K562 (cell line): ENCODE measurements around the gene NR2F6. TPM values are rescaled to one million over a fixed set of nuclear protein-coding genes. Genes with fewer than 3 reads are reported as not detected.

Experiments used
- CCAR2 ChIP-seq: fragments of 200-400 bp; formaldehyde crosslinking; IDR thresholded peaks from 2 replicates; pipeline ENCODE4 v1.6.1; 2017; ENCODE audit warnings: mild to moderate bottlenecking, low read depth, low read length
- DACH1 ChIP-seq: fragments of 450-650 bp; IDR thresholded peaks from 2 replicates; pipeline ENCODE4 v1.6.1; 2018; ENCODE audit not compliant: partially characterized antibody
- DDX20 ChIP-seq: fragments of 450-650 bp; IDR thresholded peaks from 2 replicates; pipeline ENCODE4 v1.6.1; 2016; ENCODE audit warnings: missing genetic modification characterization, low read depth, mild to moderate bottlenecking, missing compliant biosample characterization, moderate library complexity
- ETS2 ChIP-seq: IDR thresholded peaks from 2 replicates; pipeline ENCODE4 v1.6.1; 2016; ENCODE audit warnings: borderline replicate concordance, missing genetic modification characterization, mild to moderate bottlenecking, moderate library complexity, missing compliant biosample characterization; ENCODE audit not compliant: poor library complexity, severe bottlenecking
- IRF9 ChIP-seq: fragments of 450-650 bp; IDR thresholded peaks from 2 replicates; pipeline ENCODE4 v1.6.1; 2016; ENCODE audit warnings: missing biosample characterization, missing genetic modification characterization
- PRMT5 ChIP-seq: sonication (generic); formaldehyde crosslinking; IDR thresholded peaks from 2 replicates; pipeline ENCODE4 v1.5.0; 2020; ENCODE audit warnings: missing genetic modification reagents
- RCOR1 ChIP-seq, 2 experiments: IDR thresholded peaks; 2 replicates each; pipeline ENCODE4 v1.6.1; 2012; ENCODE audit warnings: low read depth in 2 of 2, low read length in 2 of 2, borderline replicate concordance in 1 of 2, improper control_type of control experiment in 1 of 2
- SMAD2 ChIP-seq: fragments of 150-350 bp; IDR thresholded peaks from 2 replicates; pipeline ENCODE4 v1.6.1; 2014; ENCODE audit warnings: low read depth, mild to moderate bottlenecking, low read length
- SNAPC5 ChIP-seq: fragments of 250-450 bp; sonication (Bioruptor Pico); IDR thresholded peaks from 2 replicates; pipeline ENCODE4 v1.8.0; 2021; ENCODE audit warnings: moderate library complexity, mild to moderate bottlenecking, inconsistent platforms
- TAF9B ChIP-seq: fragments of 450-650 bp; IDR thresholded peaks from 2 replicates; pipeline ENCODE4 v1.6.1; 2018; ENCODE audit warnings: mild to moderate bottlenecking; ENCODE audit not compliant: partially characterized antibody
- THRAP3 ChIP-seq: fragments of 450-650 bp; IDR thresholded peaks from 2 replicates; pipeline ENCODE4 v1.6.1; 2016; ENCODE audit warnings: mild to moderate bottlenecking, inconsistent platforms, borderline replicate concordance
- ZKSCAN8 ChIP-seq: fragments of 200-800 bp; sonication (Bioruptor generic); IDR thresholded peaks from 2 replicates; pipeline ENCODE4 v1.6.1; 2016; ENCODE audit warnings: missing genetic modification characterization, missing compliant biosample characterization
- ZNF232 ChIP-seq: sonication (generic); formaldehyde crosslinking; IDR thresholded peaks from 2 replicates; pipeline ENCODE4 v1.8.0; 2022; ENCODE audit warnings: mild to moderate bottlenecking, missing genetic modification reagents
- ZNF407 ChIP-seq: fragments of 450-650 bp; IDR thresholded peaks from 2 replicates; pipeline ENCODE4 v1.6.1; 2016; ENCODE audit warnings: low read depth
- ZNF436 ChIP-seq: fragments of 250-450, 450-650 bp; sonication (Bioruptor Pico); formaldehyde crosslinking; IDR thresholded peaks from 2 replicates; pipeline ENCODE4 v1.7.0; 2020; ENCODE audit warnings: mild to moderate bottlenecking
- ZNF707 ChIP-seq: fragments of 250-450 bp; sonication (Bioruptor Pico); conservative IDR thresholded peaks from 2 replicates; pipeline ENCODE4 v1.8.0; 2022; ENCODE audit warnings: inconsistent platforms, mild to moderate bottlenecking, moderate library complexity
- polyA plus RNA-seq, 8 experiments: library from polyadenylated mRNA; depleted of rRNA in 4 of 8; stranded (reverse) in 5 of 8; unstranded in 3 of 8; fragments of >200 nt; fragmentation: Nextera tagmentation in 2 of 8; fragmentation: Illumina TruSeq in 1 of 8; extraction: Ambion mirVana in 2 of 8; extraction: Trizol in 1 of 8; gene quantifications; 2 replicates each; pipeline versions ENCODE4 v1.2.1 to v1.2.3, GENCODE V29; 2011 to 2014; ENCODE audit warnings: inconsistent platforms in 1 of 8, missing spikeins in 1 of 8
- total RNA-seq, 7 experiments: library from RNA; depleted of rRNA in 6 of 7; stranded (reverse); fragments of >200 nt in 6 of 7; fragmentation: Illumina TruSeq in 2 of 7; extraction: Trizol in 2 of 7; gene quantifications; 2 replicates each; pipeline versions ENCODE4 v1.2.1 to v1.2.3, GENCODE V29; 2011 to 2021; ENCODE audit warnings: low replicate concordance in 1 of 7

NR2F6 gene
- total and polyA plus RNA-seq, 9 of the 15 experiments (the other 6 are each of a cell fraction or from before 2014, with no cell fraction given) = 0.76 to 97.5 (median 18.8) TPM

DNA sequence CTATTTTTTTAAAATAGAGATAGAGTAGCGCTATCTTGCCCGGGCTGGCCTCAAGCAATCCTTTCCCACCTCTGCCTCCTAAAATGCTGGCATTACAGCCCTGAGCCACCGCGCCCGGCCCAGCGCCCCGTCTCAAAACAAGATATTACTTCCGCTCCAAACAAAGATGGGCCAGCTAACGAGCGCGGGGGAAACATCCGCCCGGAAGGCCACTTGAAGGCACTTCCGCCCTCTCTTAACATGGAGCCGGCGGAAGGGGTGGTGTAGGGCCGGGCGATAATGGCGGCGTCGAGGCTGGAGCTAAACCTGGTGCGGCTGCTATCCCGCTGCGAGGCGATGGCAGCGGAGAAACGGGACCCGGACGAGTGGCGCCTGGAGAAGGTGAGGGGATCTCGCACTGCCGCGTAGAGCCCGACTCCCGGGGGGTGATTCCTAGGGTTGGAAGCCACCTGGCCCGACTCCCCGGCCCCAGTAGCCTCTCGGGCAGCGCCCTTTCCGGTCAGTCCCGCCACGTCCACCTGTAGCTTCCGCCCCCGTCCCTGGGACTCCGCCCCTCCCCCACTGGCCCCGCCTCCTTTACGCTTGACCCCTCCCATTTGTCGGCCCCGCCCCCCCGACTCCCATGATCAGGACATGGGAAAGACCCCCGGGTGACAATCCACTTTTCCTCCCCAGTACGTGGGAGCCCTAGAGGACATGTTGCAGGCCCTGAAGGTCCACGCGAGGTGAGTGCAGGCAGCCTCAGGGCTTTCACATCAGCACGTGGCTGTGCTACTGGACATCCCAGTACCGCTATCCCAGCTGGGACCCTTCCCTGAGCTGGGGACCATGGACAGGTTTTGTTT lies 30.4 kb downstream of the NR2F6 start, which contains the start of gene USE1 (continued):
- TF ChIP-seq RCOR1 (IDR thresholded peaks at IDR 0.05; ENCODE audit: borderline replicate concordance in 1 of 2, low read depth in 2 of 2, low read length in 2 of 2) (peak in 1 of 2 experiments; percentile 7; a peak in 1 of 4 replicates), CCAR2 (no peak), ZNF707 (CRISPR knock-in tag) (no peak), DDX20 (tag) (no peak), SMAD2 (no peak), ZNF407 (peak; percentile 53; the same call in 1 of the 2 replicates), ETS2 (no peak), SNAPC5 (CRISPR knock-in tag) (no peak), ZKSCAN8 (CRISPR knock-in tag) (no peak), TAF9B (peak; percentile 98), PRMT5 (CRISPR knock-in tag) (no peak), IRF9 (tag) (no peak), ZNF232 (no peak), ZNF436 (CRISPR knock-in tag) (no peak), THRAP3 (no peak), DACH1 (peak; percentile 4)
